ENCODE data around the gene PLCH1.
A peak's percentile ranks its signal among the peaks of the same experiment; 100 is the strongest.

PLCH1 gene

DNA sequence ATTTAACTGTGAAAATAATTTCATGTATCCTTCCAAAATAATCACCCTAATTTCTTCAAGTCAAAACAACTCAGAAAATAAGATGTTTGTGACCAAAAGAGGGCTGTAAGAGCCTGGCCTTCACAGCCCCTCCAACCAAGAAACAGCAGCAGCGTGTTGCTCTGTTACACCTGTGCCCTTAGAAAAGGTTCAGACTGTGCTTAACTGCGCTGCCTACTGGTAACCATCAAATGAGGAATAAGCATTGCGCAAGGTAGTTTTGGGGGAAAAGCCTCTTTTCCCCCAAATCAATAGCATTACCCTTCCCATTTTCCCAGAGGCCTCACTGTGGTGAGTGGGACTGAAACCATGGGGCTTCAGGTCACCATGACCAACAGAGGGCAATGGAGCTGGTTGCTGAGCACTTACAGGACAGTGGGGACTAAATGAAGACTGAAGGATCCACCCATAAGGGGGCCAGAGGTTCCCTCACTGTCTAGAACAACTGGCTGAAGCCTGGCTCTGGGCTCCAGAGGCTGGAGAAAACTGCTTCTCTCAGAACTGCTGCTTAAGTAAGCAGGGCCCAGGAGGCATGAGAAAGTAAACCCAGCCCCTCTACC is 110.7 kb downstream of the PLCH1 start:
- Histone ChIP-seq H2AFZ (ENCODE audit: low read depth, low read length) (peak overlapping the region; percentile 58), H3K27ac (ENCODE audit: low read length) (no peak overlapping the region), H3K36me3 (ENCODE audit: insufficient read depth, low read length) (no peaks in the 10 kb centered on the region), H3K9me3 (ENCODE audit: insufficient read depth, low read length, severe bottlenecking) (no peaks in the 10 kb centered on the region), H3K79me2 (ENCODE audit: insufficient read depth, low read length) (no peaks in the 10 kb centered on the region), H3K4me3 (ENCODE audit: low read depth in 1 of 2, low read length in 2 of 2) (no peak overlapping the region), H3K27me3 (ENCODE audit: insufficient read depth, low read length, poor library complexity) (no peaks in the 10 kb centered on the region), H3K4me2 (ENCODE audit: insufficient read depth, low read length) (no peak overlapping the region), H3K9ac (ENCODE audit: low read depth, low read length) (no peak overlapping the region), H4K20me1 (ENCODE audit: insufficient read depth, low read length) (no peaks in the 10 kb centered on the region), H3K4me1 (ENCODE audit: insufficient read depth, low read length) (no peaks in the 10 kb centered on the region)
- ATAC-seq (ENCODE audit: insufficient read depth, low read depth) (no peak), DNase-seq (no peak)
- TF ChIP-seq, protein P1, sequence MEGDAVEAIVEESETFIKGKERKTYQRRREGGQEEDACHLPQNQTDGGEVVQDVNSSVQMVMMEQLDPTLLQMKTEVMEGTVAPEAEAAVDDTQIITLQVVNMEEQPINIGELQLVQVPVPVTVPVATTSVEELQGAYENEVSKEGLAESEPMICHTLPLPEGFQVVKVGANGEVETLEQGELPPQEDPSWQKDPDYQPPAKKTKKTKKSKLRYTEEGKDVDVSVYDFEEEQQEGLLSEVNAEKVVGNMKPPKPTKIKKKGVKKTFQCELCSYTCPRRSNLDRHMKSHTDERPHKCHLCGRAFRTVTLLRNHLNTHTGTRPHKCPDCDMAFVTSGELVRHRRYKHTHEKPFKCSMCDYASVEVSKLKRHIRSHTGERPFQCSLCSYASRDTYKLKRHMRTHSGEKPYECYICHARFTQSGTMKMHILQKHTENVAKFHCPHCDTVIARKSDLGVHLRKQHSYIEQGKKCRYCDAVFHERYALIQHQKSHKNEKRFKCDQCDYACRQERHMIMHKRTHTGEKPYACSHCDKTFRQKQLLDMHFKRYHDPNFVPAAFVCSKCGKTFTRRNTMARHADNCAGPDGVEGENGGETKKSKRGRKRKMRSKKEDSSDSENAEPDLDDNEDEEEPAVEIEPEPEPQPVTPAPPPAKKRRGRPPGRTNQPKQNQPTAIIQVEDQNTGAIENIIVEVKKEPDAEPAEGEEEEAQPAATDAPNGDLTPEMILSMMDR (IDR thresholded peaks at IDR 0.05; ENCODE audit: borderline replicate concordance, extremely low read depth, low read length, poor library complexity, severe bottlenecking): no peak

DNA sequence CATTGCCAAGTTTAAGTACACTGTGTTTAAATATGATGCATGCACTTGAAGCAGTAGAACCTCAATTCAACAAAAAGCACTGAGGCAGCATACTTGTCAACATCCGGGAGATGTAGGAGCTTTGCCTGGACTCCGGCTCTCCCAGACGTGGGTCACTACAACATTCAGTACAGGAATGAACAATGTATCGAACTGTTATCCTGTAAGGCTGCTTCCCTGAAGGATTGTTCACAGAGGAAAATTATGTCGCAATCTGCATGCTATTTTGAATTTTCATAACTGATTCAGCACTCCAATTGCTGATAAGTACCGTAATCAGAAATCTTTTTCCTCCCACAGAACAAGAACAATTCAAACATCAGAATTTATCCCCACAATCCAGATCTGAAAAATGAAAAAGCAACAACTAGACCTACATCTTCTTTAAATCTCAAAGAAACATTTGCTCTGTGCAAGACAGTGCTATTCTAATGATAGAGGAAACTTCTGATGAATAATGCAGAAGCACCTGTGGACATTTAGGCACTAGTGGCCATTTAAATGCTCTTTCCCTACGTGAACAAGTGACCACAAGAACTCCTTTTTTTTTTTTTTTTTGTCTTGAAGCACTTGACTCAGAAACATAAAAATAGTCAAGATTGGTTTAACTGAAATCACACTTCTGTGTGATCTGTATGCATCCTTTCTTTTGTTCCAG is 113.4 kb downstream of the PLCH1 start:
- H3K4me3 ChIP-seq (ENCODE audit: low read depth in 1 of 2, low read length in 2 of 2): no peak overlapping the region
- ATAC-seq (ENCODE audit: insufficient read depth, low read depth): no peak
- no peaks in the 10 kb centered on the region for H3K79me2 ChIP-seq (ENCODE audit: insufficient read depth, low read length)
- no peak overlapping the region for H2AFZ ChIP-seq (ENCODE audit: low read depth, low read length)
- H3K4me2 ChIP-seq (ENCODE audit: insufficient read depth, low read length): no peak overlapping the region
- DNase-seq: no peak
- no peaks in the 10 kb centered on the region for H3K36me3 ChIP-seq (ENCODE audit: insufficient read depth, low read length)
- no peaks in the 10 kb centered on the region for H3K4me1 ChIP-seq (ENCODE audit: insufficient read depth, low read length)
- TF ChIP-seq, protein P1 (IDR thresholded peaks at IDR 0.05; ENCODE audit: borderline replicate concordance, extremely low read depth, low read length, poor library complexity, severe bottlenecking): no peak
- no peak for TF ChIP-seq EZH2 (IDR thresholded peaks at IDR 0.05; ENCODE audit: borderline replicate concordance, low read depth, low read length, severe bottlenecking)
- no peaks in the 10 kb centered on the region for H4K20me1 ChIP-seq (ENCODE audit: insufficient read depth, low read length)
- no peaks in the 10 kb centered on the region for H3K9me3 ChIP-seq (ENCODE audit: insufficient read depth, low read length, severe bottlenecking)
- H3K27me3 ChIP-seq (ENCODE audit: insufficient read depth, low read length, poor library complexity): no peaks in the 10 kb centered on the region
- no peak overlapping the region for H3K27ac ChIP-seq (ENCODE audit: low read length)
- no peak overlapping the region for H3K9ac ChIP-seq (ENCODE audit: low read depth, low read length)

DNA sequence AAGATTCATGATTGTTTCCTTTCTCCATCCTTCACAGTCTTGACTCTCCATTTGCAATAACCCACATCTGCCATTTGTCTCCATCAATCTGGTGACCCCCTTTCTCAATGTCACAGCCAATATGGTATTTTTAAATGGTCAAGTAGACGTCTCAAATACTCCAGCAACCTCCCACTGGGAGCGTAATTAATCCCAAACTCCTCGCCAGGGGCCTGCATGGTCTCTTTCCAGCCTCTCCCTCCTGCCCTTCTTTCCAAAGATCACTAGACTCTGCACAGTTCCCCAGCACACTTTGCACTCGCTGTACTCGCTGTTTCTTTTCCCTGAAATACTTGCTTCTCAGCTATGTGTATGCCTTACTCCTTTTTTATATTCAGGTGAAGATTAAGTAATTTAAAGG is 115.3 kb downstream of the PLCH1 start:
- Histone ChIP-seq H3K79me2 (ENCODE audit: insufficient read depth, low read length) (no peaks in the 10 kb centered on the region), H4K20me1 (ENCODE audit: insufficient read depth, low read length) (no peaks in the 10 kb centered on the region), H3K4me1 (ENCODE audit: insufficient read depth, low read length) (no peaks in the 10 kb centered on the region), H3K4me2 (ENCODE audit: insufficient read depth, low read length) (no peak overlapping the region), H3K9ac (ENCODE audit: low read depth, low read length) (no peak overlapping the region), H2AFZ (ENCODE audit: low read depth, low read length) (no peak overlapping the region), H3K27me3 (ENCODE audit: insufficient read depth, low read length, poor library complexity) (no peaks in the 10 kb centered on the region), H3K4me3 (ENCODE audit: low read depth in 1 of 2, low read length in 2 of 2) (no peak overlapping the region), H3K27ac (ENCODE audit: low read length) (no peak overlapping the region), H3K9me3 (ENCODE audit: insufficient read depth, low read length, severe bottlenecking) (no peaks in the 10 kb centered on the region), H3K36me3 (ENCODE audit: insufficient read depth, low read length) (no peaks in the 10 kb centered on the region)
- ATAC-seq (ENCODE audit: insufficient read depth, low read depth) (no peak), DNase-seq (no peak)
- TF ChIP-seq EZH2 (IDR thresholded peaks at IDR 0.05; ENCODE audit: borderline replicate concordance, low read depth, low read length, severe bottlenecking): no peak
- TF ChIP-seq, protein P1 (IDR thresholded peaks at IDR 0.05; ENCODE audit: borderline replicate concordance, extremely low read depth, low read length, poor library complexity, severe bottlenecking): no peak

All from DND-41 (cell line).